GM12892 (cell line): Measurements from ENCODE around the gene ADAM11.

Experiments
- POLR2A ChIP-seq: IDR thresholded peaks from 2 replicates; pipeline ENCODE4 v1.6.1; 2011; ENCODE audit warnings: low read depth, low read length, control low read depth
- TAF1 ChIP-seq: IDR thresholded peaks from 2 replicates; pipeline ENCODE4 v1.6.1; 2011; ENCODE audit warnings: low read depth, mild to moderate bottlenecking, control low read depth, low read length, borderline replicate concordance

DNA sequence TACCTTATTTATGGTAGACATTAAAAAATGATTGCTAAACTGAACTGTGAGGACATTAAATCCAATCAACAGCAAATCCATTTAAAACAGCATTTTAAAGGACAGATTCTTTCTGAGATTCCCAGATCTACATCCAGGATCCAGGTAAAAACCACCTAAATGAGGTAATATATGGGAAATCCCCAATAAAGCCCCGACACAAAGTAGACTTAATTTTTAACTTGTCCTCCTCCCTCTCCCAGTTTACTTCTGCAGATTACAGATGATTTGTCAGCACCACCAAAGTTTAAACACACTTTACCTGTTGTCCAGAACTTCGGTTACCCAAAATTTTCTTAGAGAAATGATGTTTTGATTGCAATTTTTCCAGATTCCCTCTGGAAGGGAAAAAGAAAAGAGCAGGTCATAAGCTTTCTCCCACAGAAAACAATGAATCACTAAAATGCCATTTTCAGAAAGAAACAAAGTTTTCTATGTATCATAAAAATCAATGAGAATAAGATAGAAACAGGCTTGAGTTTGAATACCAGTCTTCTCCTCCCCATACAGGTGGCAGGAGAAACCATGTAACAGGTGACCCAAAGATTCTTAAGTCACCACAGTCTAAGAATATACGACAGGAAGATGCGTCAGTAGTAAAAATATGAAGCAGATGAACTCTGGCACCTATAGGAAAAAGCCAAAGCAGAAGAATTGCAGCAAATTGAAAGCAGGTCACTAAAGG, 48.5 kb downstream of the ADAM11 start:
- TF ChIP-seq TAF1: no peak
- no peak for TF ChIP-seq POLR2A
